Measurements from ENCODE around the gene NOTCH4.

GRCh38 chr6:32176476-32177182 is 47.2 kb downstream of the NOTCH4 start:
- TF ChIP-seq CTCF (conservative IDR thresholded peaks at IDR 0.05; ENCODE audit: low read length) (no peak), EZH2phosphoT487 (IDR thresholded peaks at IDR 0.05; ENCODE audit: borderline replicate concordance) (no peak)
